B cell (primary cell): ENCODE data around the gene MAPKBP1.

Source experiments
- CTCF ChIP-seq: fragments of 200-600 bp; IDR thresholded peaks from one replicate; pipeline ENCODE4 v1.8.0; 2022; ENCODE audit warnings: antibody characterized with exemption, mild to moderate bottlenecking
- EZH2 ChIP-seq: IDR thresholded peaks from 2 replicates; pipeline ENCODE4 v1.6.1; 2012; ENCODE audit warnings: borderline replicate concordance, low read depth, mild to moderate bottlenecking, moderate library complexity, low read length; ENCODE audit not compliant: insufficient read depth, poor library complexity, severe bottlenecking

DNA sequence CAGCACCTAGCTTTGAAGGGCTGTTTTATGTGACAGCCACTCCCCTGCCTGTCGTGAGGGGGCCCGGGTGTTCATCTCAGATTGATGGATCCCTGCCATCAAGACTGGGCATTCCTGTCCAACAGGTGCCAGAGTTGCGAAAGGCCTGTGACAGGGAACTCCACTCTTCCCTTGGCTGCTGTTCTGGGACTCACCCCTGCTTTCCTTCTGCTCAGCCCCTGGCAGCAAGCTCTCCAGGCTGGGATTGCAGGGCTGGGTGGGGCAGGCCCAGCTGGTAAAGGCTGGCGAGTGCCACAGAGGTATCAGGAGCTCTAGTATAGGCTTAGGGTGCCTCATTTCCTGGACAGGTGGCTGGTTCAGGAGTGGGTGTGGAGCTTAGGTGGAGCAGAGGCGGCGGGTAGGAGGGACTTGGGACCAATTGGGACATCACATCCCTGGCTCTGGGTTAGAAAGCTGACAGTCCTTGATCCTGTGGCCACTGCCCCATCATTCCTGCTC lies 64.2 kb downstream of the MAPKBP1 start, which contains the start of gene PLA2G4B:
- no peak for TF ChIP-seq CTCF
- no peak for TF ChIP-seq EZH2
